T47D (cell line): ENCODE data around the gene IFT43.

Experiments used
- DNase-seq, 2 experiments: peaks; one replicate each; pipeline versions ENCODE4 v3.0.0 to v3.0.0-alpha.2; 2011 to 2012; ENCODE audit warnings: low read depth in 1 of 2, low spot score in 1 of 2
- JUND ChIP-seq: IDR thresholded peaks from 2 replicates; pipeline ENCODE4 v1.6.1; 2012; ENCODE audit warnings: low read depth
- in situ Hi-C: cut with HindIII; loops from 2 replicates; pipeline ENCODE4 v1.10.0; 2016; ENCODE audit warnings: low sequenced_read_pairs, low pct_unique_long_range_greater_than_20kb

IFT43 gene

GRCh38 chr14:75983019-75983358 lies 2.6 kb upstream of the IFT43 start:
- TF ChIP-seq JUND = no peak
- in situ Hi-C loops = no loop called here
- no peak for DNase-seq

- DNase-seq = peak in 1 of 2 experiments; percentile 39
- in situ Hi-C loops = no loop called here
- TF ChIP-seq JUND = no peak
Measured at GRCh38 chr14:75984674-75985073, 889 bp upstream of the IFT43 start.

GRCh38 chr14:75986439-75986765 lies 839 bp downstream of the IFT43 start:
- in situ Hi-C loops = no loop called here
- DNase-seq = no peak
- TF ChIP-seq JUND = no peak

- in situ Hi-C loops = no loop called here
- TF ChIP-seq JUND = no peak
- DNase-seq = no peak
Measured at GRCh38 chr14:75987201-75987970, 1.8 kb downstream of the IFT43 start.

- in situ Hi-C loops = no loop called here
- TF ChIP-seq JUND = no peak
- no peak for DNase-seq
Measured at GRCh38 chr14:75989134-75989533, 3.6 kb downstream of the IFT43 start.

GRCh38 chr14:75990297-75990696 lies 4.7 kb downstream of the IFT43 start:
- TF ChIP-seq JUND = no peak
- in situ Hi-C loops = no loop called here
- DNase-seq = no peak

- no peak for DNase-seq
- in situ Hi-C loops = no loop called here
- no peak for TF ChIP-seq JUND
Measured at GRCh38 chr14:75991753-75992152, 6.2 kb downstream of the IFT43 start.

- no peak for DNase-seq
- in situ Hi-C loops = no loop called here
- no peak for TF ChIP-seq JUND
Measured at GRCh38 chr14:75993567-75994041, 8.0 kb downstream of the IFT43 start.

GRCh38 chr14:75995372-75996041 lies 9.9 kb downstream of the IFT43 start:
- in situ Hi-C loops = no loop called here
- TF ChIP-seq JUND = no peak
- no peak for DNase-seq

GRCh38 chr14:75996488-75996887 lies 10.9 kb downstream of the IFT43 start:
- in situ Hi-C loops = no loop called here
- no peak for TF ChIP-seq JUND
- no peak for DNase-seq

- DNase-seq = no peak
- in situ Hi-C loops = no loop called here
- TF ChIP-seq JUND = no peak
Measured at GRCh38 chr14:75999511-76000190, 14.1 kb downstream of the IFT43 start.

- DNase-seq = no peak
- no peak for TF ChIP-seq JUND
- in situ Hi-C loops = no loop called here
Measured at GRCh38 chr14:76002383-76002782, 16.8 kb downstream of the IFT43 start.

- no peak for TF ChIP-seq JUND
- in situ Hi-C loops = no loop called here
- DNase-seq = no peak
Measured at GRCh38 chr14:76006253-76006652, 20.7 kb downstream of the IFT43 start.
